ENCODE results near the gene TAF11L2.
"Not testable (repeated sequence)": the region's sequence is repeated elsewhere in the genome, so short reads cannot be mapped to it uniquely, and the experiment has no call there.

Gene TAF11L2

DNA sequence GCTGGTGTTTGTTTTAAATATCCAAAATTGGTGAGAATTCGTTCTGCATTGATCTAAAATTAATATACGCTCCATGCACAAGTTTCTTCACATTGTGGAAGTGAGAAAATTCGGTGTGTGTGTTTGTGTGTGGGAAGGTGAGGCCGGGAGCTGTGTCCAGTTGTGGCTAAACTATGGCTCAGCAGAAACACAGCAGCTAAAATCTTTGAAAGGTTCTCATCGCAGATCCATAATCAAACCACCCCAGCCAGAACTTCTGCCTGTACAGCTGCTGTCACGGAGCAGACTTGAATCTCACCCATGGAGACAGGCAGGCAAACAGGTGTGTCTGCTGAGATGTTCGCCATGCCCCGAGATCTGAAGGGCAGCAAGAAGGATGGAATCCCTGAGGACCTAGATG lies at the start of gene TAF11L2:
Gene TAF11L2 (plus strand): TSS at position 301 of the 400 bp plus-strand sequence.
- not testable (repeated sequence) for DNase-seq (ENCODE audit: low read depth)

DNA sequence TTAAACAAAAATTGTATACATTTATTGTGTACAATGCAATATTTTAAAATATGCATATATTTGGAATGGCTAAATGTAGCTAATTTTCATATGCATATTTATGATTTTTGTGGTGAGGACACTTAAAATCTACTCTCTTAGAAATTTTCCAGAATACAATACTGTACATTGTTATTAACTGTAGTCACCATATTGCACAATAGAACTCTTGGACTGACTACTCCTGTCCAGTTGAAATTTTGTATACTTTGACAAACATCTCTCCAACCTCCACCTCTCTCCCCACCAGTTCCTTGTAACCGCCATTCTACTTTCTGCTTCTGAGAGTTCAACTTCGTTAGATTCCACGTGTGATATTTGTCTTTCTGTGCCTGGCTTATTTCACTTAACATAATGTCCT lies 49.2 kb upstream of the TAF11L2 start:
- no peak for DNase-seq (ENCODE audit: low read depth)

DNA sequence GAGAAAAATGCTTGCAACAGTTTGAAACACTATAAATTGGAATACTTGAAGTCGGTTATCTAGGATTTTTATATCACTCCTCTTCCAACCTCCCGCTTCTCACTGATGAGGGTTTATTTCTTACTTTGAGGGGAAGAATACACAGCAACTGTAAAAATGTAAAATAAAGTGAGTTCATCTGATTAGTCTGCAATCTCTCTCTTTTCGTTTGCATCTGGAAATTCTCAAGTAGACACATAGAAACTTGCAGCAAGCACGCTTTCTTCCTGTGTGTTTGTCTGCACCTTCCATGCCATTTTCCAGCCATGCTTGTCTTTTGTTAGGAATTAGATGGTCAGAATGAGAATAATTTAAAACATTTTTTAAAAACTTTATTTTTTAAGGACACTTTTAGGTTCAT lies 45.1 kb upstream of the TAF11L2 start:
- no peak for DNase-seq (ENCODE audit: low read depth)

DNA sequence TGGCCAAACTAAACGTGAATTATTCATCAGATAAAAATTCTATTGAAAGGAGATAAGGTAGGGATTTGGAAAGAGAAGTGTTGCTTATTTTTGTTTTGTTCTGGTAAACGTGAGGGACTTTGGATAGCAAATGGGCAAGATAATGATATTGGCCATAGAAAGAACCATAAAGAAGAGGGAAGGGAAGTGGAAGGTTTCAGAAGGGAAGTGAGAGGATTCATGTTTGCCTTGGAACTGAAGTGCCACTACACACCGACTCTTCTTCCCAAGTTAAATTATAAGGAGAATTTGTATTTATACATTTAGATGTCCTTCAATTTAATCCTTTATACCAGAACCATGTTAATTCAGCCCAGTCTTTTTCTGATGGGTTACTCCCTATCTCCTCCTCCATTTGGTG lies 42.1 kb upstream of the TAF11L2 start:
- no peak for DNase-seq (ENCODE audit: low read depth)

DNA sequence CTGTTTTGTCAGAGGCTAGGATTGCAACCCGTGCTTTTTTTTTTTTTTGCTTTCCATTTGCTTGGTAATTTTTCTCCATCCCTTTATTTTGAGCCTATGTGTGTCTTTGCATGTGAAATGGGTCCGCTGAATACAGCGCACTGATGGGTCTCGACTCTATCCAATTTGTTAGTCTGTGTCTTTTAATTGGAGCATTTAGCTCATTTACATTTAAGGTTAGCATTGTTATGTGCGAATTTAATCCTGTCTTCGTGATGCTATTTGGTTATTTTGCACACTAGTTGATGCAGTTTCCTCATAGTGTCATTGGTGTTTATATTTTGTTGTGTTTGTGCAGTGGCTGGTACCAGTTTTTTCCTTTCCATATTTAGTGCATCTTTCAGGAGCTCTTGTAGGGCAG lies 36.2 kb upstream of the TAF11L2 start:
- DNase-seq (ENCODE audit: low read depth) = no peak

DNA sequence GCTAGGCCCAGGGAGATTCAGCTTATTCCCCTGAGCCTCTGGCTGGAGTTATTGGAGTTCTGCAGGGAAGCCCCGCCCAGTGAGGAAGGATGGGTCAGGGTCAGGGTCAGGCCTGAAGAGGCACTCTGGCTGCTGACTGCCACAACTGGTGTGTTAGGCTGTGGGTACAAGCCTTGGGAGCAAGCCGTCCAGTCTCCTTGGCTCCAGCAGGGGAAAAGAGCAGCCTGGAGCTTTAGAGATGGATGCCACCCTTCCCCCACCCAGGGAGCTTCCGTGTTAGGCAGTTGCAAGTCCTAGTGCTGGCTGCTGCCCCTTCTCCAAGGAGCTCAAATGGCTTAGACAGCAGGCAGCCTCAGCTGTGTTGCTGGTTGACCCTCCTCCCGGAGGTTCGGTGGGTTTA lies 34.4 kb upstream of the TAF11L2 start:
- DNase-seq (ENCODE audit: low read depth) = no peak

DNA sequence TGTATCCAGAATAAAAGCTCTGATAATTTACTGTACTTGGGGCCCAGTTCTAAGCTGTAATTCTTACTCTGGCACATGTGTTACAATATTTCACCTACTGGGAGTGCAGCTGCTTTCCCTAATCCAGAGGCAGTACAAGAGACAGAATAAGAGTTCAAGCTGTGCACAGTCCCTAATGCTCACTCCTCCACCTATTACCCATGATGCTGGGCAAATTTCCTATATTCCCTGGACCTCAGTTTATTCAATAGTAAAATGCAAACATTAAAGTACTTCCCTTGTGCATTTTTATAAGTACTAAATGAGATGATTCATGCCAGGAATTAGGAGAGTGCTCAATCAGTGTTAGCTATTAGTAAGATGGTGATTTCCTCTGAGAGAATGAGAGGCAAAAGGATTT lies 28.0 kb upstream of the TAF11L2 start:
- no peak for DNase-seq (ENCODE audit: low read depth)

DNA sequence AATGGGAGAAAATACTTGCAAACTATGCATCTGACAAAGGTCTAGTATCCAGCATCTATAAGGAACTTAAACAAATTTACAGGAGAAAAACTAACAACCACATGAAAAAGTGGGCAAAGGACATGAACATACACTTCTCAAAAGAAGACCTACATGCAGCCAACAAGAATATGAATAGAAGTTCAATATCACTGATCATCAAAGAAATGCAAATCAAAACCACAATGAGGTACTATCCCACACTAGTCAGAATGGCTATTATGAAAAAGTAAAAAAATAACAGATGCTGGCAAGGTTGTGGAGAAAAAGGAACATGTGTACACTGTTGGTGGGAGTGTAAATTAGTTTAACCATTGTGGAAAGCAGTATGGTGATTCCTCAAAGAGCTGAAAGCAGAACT lies 23.0 kb upstream of the TAF11L2 start:
- not testable (repeated sequence) for DNase-seq (ENCODE audit: low read depth)

DNA sequence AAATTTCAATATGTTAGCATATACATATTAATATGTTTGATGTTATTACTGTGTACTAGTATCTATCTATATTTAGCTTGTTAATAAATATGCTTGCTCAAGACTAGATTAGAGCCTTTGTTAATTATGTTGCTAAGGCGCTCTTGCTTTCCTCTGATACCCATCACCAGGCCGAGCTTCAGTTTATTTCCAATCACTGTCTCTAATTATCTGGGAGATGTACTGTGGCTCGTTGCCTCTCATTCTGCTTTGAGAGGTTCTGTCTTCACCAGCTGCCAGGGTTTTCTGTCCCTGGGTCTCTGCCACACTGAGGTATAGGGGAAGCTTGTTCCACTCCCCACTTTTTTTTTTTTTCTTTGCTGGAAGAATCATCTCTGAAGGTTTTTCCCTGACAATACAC lies 21.0 kb upstream of the TAF11L2 start:
- no peak for DNase-seq (ENCODE audit: low read depth)

DNA sequence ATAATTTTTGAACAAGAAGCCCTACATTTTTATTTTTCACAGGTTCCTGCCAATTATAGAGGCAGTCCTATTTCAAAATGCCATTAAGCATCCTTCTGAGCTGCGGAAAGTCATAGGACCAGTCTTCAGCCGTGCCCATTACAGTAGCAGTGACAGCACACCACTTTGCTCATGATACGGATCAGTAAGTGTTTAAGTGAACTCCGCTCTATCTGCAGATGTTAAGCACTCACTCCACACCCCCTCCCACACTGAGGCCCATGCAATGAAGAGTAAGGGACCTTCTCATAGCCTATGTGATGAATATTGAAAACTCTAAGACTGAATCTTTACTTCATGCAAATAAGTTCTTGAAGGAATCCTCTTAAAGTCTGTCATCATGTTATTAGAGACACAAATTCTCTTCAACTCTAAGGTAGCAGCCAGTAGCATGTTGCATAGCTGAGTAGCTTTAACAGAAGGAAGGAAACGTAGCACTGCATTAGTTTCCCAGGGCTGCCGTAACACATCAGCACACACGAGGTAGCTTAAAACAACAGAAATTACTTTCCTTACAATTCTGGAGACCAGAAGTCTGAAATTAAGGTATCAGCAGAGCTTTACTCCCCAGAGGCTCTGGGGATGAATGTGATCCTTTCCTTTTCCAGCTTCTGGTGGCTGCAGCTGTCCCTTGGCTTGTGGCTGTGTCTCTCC lies 20.3 kb upstream of the TAF11L2 start:
- no peak for DNase-seq (ENCODE audit: low read depth)

DNA sequence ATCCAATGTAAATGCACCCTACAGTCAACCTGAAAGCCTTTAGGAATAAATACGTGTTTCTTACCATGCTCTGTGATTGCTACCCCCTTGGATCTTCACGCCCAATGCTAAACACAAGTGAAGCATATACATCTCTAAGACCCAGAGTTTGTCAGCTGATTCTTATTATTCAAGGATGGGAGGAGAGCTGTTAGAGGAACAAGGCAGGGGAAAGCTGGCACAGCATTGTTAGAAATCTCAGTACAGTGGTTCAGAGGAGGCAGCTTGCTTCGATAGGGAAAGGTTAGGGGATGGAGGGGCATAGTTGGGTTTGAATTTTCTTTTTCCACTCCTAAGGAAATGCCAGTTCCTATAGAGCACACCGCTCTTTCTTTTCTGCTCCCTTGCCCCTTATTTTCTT lies 16.7 kb upstream of the TAF11L2 start:
- DNase-seq (ENCODE audit: low read depth) = no peak

DNA sequence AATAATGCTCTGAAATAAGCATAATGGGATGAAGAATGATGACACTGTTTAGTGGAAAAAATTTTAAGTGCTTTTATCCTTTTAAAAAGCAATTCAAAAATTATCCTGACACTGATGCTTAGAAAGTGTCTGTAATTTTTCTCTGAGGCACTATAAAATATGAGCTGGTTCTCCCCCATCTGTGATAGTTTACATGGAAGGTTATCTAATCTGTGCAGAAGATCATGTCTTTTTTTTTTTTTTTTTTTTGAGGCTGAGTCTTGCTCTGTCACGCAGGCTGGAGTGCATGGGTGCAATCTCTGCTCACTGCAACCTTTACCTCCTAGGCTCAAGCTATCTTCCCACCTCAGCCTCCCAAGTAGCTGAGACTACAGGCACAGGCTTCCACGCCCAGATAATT lies 15.2 kb upstream of the TAF11L2 start:
- DNase-seq (ENCODE audit: low read depth) = no peak

DNA sequence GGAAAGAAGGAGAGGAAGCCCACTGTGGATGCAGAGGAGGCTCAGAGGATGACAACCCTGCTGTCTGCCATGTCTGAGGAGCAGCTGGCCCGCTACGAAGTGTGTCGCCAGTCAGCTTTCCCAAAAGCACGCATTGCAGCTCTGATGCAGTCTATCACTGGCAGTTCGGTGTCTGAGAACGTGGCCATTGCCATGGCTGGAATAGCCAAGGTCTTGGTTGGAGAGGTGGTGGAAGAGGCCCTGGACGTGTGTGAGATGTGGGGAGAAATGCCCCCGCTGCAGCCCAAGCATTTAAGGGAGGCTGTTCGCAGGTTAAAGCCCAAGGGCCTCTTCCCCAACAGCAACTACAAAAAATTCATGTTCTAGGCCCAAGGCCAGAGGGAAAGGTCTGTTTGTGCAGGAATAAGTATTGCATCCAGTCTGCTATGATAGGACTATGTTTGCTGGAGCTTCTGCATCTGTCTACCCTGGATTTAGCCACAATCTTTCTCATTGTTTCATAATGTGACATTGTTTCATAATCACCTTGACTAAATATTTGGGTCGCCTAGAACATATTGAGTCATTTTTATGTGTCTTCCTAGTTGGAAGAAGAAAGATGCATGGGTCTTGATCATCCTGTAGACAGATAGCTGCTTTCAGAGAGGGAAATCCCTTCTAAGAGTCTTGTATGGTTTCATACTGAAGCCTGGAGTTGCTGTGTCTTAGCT lies 11.4 kb upstream of the TAF11L2 start:
- DNase-seq (ENCODE audit: low read depth) = not testable (repeated sequence)

DNA sequence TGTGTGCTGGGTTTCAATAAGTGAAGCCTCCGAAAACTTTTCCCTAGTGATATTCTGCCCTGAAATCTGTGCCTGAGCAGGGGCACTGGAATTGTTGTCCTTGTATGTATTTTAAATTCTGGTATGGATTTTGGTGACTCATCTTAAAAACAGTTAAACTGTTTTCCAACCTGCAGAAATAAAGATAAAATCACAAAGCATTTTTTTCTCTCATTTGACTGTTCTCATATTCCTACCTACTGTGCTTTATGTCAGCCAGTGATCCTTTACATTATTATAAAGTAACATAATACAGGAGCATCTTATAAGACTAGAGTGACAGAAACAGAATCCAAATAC lies 10.9 kb upstream of the TAF11L2 start:
- DNase-seq (ENCODE audit: low read depth) = no peak

DNA sequence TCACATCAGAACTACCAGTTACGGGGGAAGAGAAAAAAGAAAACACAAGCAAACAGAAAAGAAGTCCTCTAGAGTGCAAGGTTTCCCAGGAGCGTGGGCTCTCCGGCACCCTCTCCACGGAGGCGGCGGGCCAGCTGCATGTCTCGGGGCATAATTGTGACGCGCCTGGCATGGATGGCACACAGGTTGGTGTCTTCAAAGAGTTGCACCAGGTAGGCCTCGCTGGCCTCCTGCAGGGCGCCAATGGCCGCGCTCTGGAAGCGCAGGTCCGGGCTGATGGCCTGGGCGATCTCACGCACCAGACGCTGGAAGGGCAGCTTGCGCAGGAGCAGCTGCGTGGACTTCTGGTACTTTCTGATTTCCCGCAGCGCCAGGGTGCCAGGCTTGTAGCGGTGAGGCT lies 6.8 kb upstream of the TAF11L2 start:
- not testable (repeated sequence) for DNase-seq (ENCODE audit: low read depth)

DNA sequence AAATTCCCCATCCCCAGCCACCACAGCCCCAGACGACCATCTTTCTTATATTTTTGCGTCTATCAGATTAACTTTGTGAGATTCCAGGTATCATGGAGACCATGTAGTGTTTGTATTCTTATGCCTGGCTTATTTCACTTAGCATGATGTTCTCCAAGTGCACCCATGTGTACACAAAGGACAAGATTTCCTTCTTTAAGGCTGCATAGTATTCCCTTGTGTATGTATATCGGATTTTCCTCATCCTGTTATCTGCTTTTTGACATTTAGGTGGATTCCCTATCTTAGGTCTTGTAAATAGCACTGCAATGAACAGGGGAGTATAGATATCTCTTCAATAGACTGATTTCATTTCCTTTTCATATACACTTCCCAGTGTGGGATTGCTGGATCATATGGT lies 5.3 kb upstream of the TAF11L2 start:
- DNase-seq (ENCODE audit: low read depth) = no peak

DNA sequence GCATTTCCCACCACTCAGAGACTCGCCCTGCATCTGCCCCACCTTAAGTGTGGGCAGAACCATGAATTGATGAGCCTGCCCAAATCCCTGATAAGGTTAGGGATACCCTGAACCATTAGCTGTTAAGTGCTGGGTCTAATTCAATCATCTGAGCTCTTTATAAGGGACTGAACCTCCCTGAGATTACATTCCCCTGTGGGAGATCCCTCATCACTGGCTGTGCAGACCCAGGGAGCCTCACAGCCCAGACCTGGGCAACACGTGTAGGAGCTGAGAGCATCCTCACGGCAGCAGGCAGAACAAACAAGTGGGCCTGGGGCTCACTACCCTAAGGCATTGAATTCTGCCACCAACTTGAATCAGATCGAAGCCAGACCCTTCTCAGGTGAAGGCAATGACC lies 585 bp upstream of the TAF11L2 start:
- DNase-seq (ENCODE audit: low read depth) = no peak

DNA sequence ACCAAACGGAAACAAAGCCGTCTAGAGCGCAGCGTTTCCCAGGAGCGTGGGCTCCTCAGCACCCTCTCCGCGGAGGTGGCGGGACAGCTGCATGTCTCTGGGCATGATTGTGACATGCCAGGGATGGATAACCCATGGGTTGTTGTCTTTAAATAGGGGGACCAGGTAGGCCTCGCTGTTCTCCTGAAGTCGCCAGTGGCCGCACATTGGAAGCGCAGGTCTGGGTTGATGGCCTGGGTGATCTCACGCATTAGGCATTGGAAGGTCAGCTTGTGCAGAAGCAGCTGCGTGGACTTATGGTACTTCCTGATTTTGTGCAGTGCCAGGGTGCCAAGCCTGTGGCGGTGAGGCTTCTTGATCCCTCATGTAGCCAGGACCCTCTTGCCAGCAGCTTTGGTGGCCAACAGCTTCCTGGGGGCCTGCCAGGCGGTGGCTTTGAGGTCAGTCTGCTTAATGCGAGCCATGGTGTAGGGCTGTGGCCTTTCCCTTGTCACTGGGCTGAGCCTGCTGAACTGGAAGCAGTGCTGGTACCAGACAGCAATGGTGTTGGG lies 13.8 kb downstream of the TAF11L2 start:
- no peak for DNase-seq (ENCODE audit: low read depth)

DNA sequence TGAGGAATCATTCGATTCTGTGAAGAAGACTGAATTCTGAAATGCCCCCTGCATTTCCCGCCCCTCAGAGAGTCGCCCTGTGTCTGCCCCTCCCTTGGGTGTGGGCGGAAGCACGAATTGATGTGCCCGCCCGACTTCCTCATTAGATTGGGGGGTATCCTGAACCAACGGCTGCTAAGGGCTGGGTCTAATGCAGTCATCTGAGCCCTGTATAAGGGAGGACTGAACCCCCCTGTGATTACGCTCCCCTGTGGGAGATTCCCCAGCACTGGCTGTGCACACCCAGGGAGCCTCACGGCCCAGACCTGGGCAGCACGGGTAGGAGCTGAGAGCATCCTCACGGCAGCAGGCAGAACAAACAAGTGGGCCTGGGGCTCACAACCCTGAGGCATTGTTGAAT lies 19.5 kb downstream of the TAF11L2 start:
- not testable (repeated sequence) for DNase-seq (ENCODE audit: low read depth)

DNA sequence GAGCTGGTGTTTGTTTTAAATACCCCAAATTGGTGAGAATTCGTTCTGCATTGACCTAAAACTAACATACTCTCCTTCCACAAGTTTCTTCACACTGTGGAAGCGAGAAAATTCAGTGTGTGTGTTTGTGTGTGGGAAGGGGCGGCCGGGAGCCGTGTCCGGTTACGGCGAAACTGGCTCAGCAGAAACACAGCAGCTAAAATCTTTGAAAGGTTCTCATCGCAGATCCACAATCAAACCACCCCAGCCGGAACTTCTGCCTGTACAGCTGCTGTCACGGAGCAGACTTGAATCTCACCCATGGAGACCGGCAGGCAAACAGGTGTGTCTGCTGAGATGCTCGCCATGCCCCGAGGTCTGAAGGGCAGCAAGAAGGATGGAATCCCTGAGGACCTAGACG lies 20.0 kb downstream of the TAF11L2 start, which contains the start of gene TAF11L3:
Gene TAF11L3 (plus strand): TSS at position 301 of the 400 bp plus-strand sequence.
- DNase-seq (ENCODE audit: low read depth) = not testable (repeated sequence)

DNA sequence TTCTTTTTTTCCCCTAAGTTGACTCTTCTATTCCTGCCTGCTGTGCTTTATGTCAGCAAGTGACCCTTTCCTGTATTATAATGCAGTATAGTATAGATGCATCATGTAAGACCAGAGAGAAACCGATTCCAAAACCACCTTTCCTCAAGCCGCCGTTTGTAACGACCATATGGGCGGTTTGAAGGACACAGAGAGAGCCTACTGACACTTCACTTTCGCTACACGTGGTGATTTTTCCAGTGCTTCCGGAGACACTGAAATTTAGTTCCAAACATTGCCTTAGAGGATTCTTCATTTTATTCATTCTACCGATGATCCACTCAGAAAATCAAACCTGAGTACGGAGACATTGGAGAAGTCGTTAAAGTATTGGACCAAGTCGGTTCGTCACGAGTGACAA lies 21.5 kb downstream of the TAF11L2 start:
- DNase-seq (ENCODE audit: low read depth) = not testable (repeated sequence)

DNA sequence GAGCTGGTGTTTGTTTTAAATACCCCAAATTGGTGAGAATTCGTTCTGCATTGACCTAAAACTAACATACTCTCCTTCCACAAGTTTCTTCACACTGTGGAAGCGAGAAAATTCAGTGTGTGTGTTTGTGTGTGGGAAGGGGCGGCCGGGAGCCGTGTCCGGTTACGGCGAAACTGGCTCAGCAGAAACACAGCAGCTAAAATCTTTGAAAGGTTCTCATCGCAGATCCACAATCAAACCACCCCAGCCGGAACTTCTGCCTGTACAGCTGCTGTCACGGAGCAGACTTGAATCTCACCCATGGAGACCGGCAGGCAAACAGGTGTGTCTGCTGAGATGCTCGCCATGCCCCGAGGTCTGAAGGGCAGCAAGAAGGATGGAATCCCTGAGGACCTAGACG lies 23.5 kb downstream of the TAF11L2 start, which contains the start of gene TAF11L4:
Gene TAF11L4 (plus strand): TSS at position 301 of the 400 bp plus-strand sequence.
- DNase-seq (ENCODE audit: low read depth) = not testable (repeated sequence)

DNA sequence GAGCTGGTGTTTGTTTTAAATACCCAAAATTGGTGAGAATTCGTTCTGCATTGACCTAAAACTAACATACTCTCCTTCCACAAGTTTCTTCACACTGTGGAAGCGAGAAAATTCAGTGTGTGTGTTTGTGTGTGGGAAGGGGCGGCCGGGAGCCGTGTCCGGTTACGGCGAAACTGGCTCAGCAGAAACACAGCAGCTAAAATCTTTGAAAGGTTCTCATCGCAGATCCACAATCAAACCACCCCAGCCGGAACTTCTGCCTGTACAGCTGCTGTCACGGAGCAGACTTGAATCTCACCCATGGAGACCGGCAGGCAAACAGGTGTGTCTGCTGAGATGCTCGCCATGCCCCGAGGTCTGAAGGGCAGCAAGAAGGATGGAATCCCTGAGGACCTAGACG lies 26.9 kb downstream of the TAF11L2 start, which contains the start of gene TAF11L5:
Gene TAF11L5 (plus strand): TSS at position 301 of the 400 bp plus-strand sequence.
- DNase-seq (ENCODE audit: low read depth) = not testable (repeated sequence)
